Activated CD8-positive, alpha-beta T cell treated with anti-CD3 and anti-CD28 coated beads, Interleukin-2, amount 10 ng/mL, durations not matched to agents 7 days and 5 days (primary cell): Measurements from ENCODE around the gene KDM7A. TPM values are rescaled to one million over a fixed set of nuclear protein-coding genes. Genes with fewer than 3 reads are reported as not detected.
"Not testable (repeated sequence)": the region's sequence is repeated elsewhere in the genome, so short reads cannot be mapped to it uniquely, and the experiment has no call there.

ENCODE experiments used
- ATAC-seq: fragments of 150-1000 bp; cut with Tn5 transposase; one replicate; pipeline ENCODE4 v1.10.0; 2021; ENCODE audit warnings: moderate library complexity
- CTCF ChIA-PET: fragments of 350-600 bp; sonication (Branson Sonifier 250); formaldehyde crosslinking; loops from one replicate; lab custom pipeline; 2021; ENCODE audit warnings: antibody characterized with exemption; lab: Charles Lee
- POLR2A ChIA-PET: fragments of 350-600 bp; sonication (Branson Sonifier 250); formaldehyde crosslinking; loops from one replicate; lab custom pipeline; 2021; ENCODE audit warnings: antibody characterized with exemption; lab: Charles Lee
- DNase-seq: peaks from one replicate; pipeline ENCODE4 v3.0.0-alpha.2; 2020
- H3K27ac Mint-ChIP-seq: one replicate; pipeline ENCODE4 v1.8.0; 2021; ENCODE audit warnings: mild to moderate bottlenecking, mixed read lengths
- H3K27me3 Mint-ChIP-seq: one replicate; pipeline ENCODE4 v1.8.0; 2021; ENCODE audit warnings: low read depth, mixed read lengths
- H3K36me3 Mint-ChIP-seq: one replicate; pipeline ENCODE4 v1.8.0; 2021; ENCODE audit warnings: low read depth, mixed read lengths
- H3K4me1 Mint-ChIP-seq: one replicate; pipeline ENCODE4 v1.8.0; 2021; ENCODE audit warnings: low read depth, mixed read lengths
- H3K4me3 Mint-ChIP-seq: one replicate; pipeline ENCODE4 v1.8.0; 2021; ENCODE audit warnings: mild to moderate bottlenecking, mixed read lengths
- H3K9me3 Mint-ChIP-seq: one replicate; pipeline ENCODE4 v1.8.0; 2022; ENCODE audit warnings: mixed read lengths; ENCODE audit not compliant: insufficient read depth
- total RNA-seq, 2 experiments: library from RNA; stranded (reverse); gene quantifications; one replicate each; pipeline ENCODE4 v1.2.3, GENCODE V29; 2021

The KDM7A gene
- total RNA-seq, 2 experiments from 2014 or later, result 3.9 to 4.1 TPM

- POLR2A ChIA-PET, result interaction anchor here (0.6 to 1.3 kb wide), 5 partner anchors 9 to 164 kb away, joined by 3 to 8 read pairs (median 5); partner anchors contain the start of gene KDM7A
- Mint-ChIP-seq H3K27ac (peak overlapping the region; percentile 75), H3K4me3 (no peak overlapping the region), H3K9me3 (peaks cover 9% of the 10 kb centered on the region), H3K27me3 (no peaks in the 10 kb centered on the region), H3K4me1 (peaks cover 56% of the 10 kb centered on the region), H3K36me3 (peaks cover 2% of the 10 kb centered on the region)
- peak; percentile 54 for ATAC-seq
- DNase-seq, result peak; percentile 27
- CTCF ChIA-PET, result interaction anchor here (0.8 to 1.6 kb wide), 2 partner anchors 18 to 35 kb away, joined by 3 to 4 read pairs; partner anchors contain the start of gene KDM7A
Measured at GRCh38 chr7:140212100-140212881, 35.5 kb upstream of the KDM7A start.

GRCh38 chr7:140211698-140212097 is 34.9 kb upstream of the KDM7A start:
- no peak for DNase-seq
- POLR2A ChIA-PET, result interaction anchor here (1.0 to 1.3 kb wide), 3 partner anchors 35 to 164 kb away, joined by 3 to 8 read pairs (median 3); partner anchors contain the start of gene KDM7A
- H3K9me3 Mint-ChIP-seq, result peaks cover 9% of the 10 kb centered on the region
- H3K27me3 Mint-ChIP-seq, result no peaks in the 10 kb centered on the region
- ATAC-seq, result no peak
- peaks cover 56% of the 10 kb centered on the region for H3K4me1 Mint-ChIP-seq
- H3K36me3 Mint-ChIP-seq, result peaks cover 2% of the 10 kb centered on the region
- CTCF ChIA-PET, result no interaction called here
- H3K4me3 Mint-ChIP-seq, result no peak overlapping the region
- H3K27ac Mint-ChIP-seq, result peak overlapping the region; percentile 75

GRCh38 chr7:140209866-140210609 is 33.3 kb upstream of the KDM7A start:
- Mint-ChIP-seq H3K4me3 (no peak overlapping the region), H3K27me3 (no peaks in the 10 kb centered on the region), H3K9me3 (peaks cover 1% of the 10 kb centered on the region), H3K27ac (peak overlapping the region; percentile 68), H3K4me1 (peaks cover 47% of the 10 kb centered on the region), H3K36me3 (no peaks in the 10 kb centered on the region)
- ChIA-PET CTCF (interaction anchor here (1.3 to 1.4 kb wide), 2 partner anchors 10 to 11 kb away, joined by 3 to 4 read pairs; no protein-coding TSS in a partner anchor), POLR2A (interaction anchor here (0.7 to 2.1 kb wide), 5 partner anchors 16 to 44 kb away, joined by 3 to 9 read pairs (median 4); no protein-coding TSS in a partner anchor)
- peak; percentile 69 for DNase-seq
- ATAC-seq, result peak; percentile 78

GRCh38 chr7:140206616-140207389 is 30.0 kb upstream of the KDM7A start:
- no peak for ATAC-seq
- H3K4me1 Mint-ChIP-seq, result peaks cover 21% of the 10 kb centered on the region

GRCh38 chr7:140205600-140205999 is 28.8 kb upstream of the KDM7A start:
- Mint-ChIP-seq H3K27ac (no peak overlapping the region), H3K4me1 (peaks cover 14% of the 10 kb centered on the region), H3K36me3 (no peaks in the 10 kb centered on the region), H3K27me3 (peaks cover 2% of the 10 kb centered on the region), H3K4me3 (no peak overlapping the region), H3K9me3 (peaks cover 10% of the 10 kb centered on the region)
- no peak for DNase-seq
- ChIA-PET CTCF (no interaction called here), POLR2A (no interaction called here)
- ATAC-seq, result no peak

More at GRCh38 chr7:140206616-140207389, 30.0 kb upstream of the KDM7A start:
- DNase-seq, result no peak
- ChIA-PET CTCF (interaction anchor here (0.5 to 1.3 kb wide), 2 partner anchors 84 to 306 kb away, joined by 3 read pairs; no protein-coding TSS in a partner anchor), POLR2A (no interaction called here)
- H3K9me3 Mint-ChIP-seq, result peaks cover 10% of the 10 kb centered on the region
- H3K27ac Mint-ChIP-seq, result no peak overlapping the region
- H3K36me3 Mint-ChIP-seq, result no peaks in the 10 kb centered on the region
- H3K27me3 Mint-ChIP-seq, result peaks cover 2% of the 10 kb centered on the region
- H3K4me3 Mint-ChIP-seq, result no peak overlapping the region

GRCh38 chr7:140203556-140203955 is 26.8 kb upstream of the KDM7A start:
- DNase-seq, result no peak
- Mint-ChIP-seq H3K27ac (no peak overlapping the region), H3K9me3 (peaks cover 10% of the 10 kb centered on the region), H3K27me3 (peaks cover 2% of the 10 kb centered on the region), H3K4me3 (no peak overlapping the region), H3K4me1 (no peaks in the 10 kb centered on the region), H3K36me3 (no peaks in the 10 kb centered on the region)
- CTCF ChIA-PET, result no interaction called here
- ATAC-seq, result no peak
- POLR2A ChIA-PET, result interaction anchor here (0.6 to 0.7 kb wide), 2 partner anchors 9 to 120 kb away, joined by 3 to 5 read pairs; no protein-coding TSS in a partner anchor

GRCh38 chr7:140202942-140203341 is 26.2 kb upstream of the KDM7A start:
- POLR2A ChIA-PET, H3K27ac Mint-ChIP-seq, CTCF ChIA-PET, H3K4me3 Mint-ChIP-seq, H3K4me1 Mint-ChIP-seq, H3K36me3 Mint-ChIP-seq, ATAC-seq, DNase-seq, H3K27me3 Mint-ChIP-seq: not testable (repeated sequence)
- H3K9me3 Mint-ChIP-seq, result peaks cover 10% of the 10 kb centered on the region

GRCh38 chr7:140201393-140201792 is 24.6 kb upstream of the KDM7A start:
- Mint-ChIP-seq H3K27me3 (peaks cover 2% of the 10 kb centered on the region), H3K27ac (no peak overlapping the region), H3K36me3 (no peaks in the 10 kb centered on the region), H3K4me1 (no peaks in the 10 kb centered on the region), H3K9me3 (peaks cover 10% of the 10 kb centered on the region), H3K4me3 (no peak overlapping the region)
- ChIA-PET POLR2A (no interaction called here), CTCF (interaction anchor here (1.4 kb wide), 1 partner anchor 18 kb away, joined by 3 read pairs; no protein-coding TSS in a partner anchor)
- no peak for ATAC-seq
- DNase-seq, result no peak

GRCh38 chr7:140200061-140200989 is 23.5 kb upstream of the KDM7A start:
- ATAC-seq, result no peak
- DNase-seq, result no peak
- ChIA-PET CTCF (interaction anchor here (0.9 to 1.4 kb wide), 3 partner anchors 8 to 17 kb away, joined by 3 to 4 read pairs (median 4); no protein-coding TSS in a partner anchor), POLR2A (no interaction called here)
- H3K27me3 Mint-ChIP-seq, result peaks cover 2% of the 10 kb centered on the region
- peaks cover 10% of the 10 kb centered on the region for H3K9me3 Mint-ChIP-seq
- H3K4me3 Mint-ChIP-seq, result no peak overlapping the region
- H3K36me3 Mint-ChIP-seq, result no peaks in the 10 kb centered on the region
- H3K27ac Mint-ChIP-seq, result no peak overlapping the region
- H3K4me1 Mint-ChIP-seq, result peaks cover 7% of the 10 kb centered on the region

- Mint-ChIP-seq H3K4me3 (no peak overlapping the region), H3K27ac (no peak overlapping the region), H3K27me3 (no peaks in the 10 kb centered on the region), H3K4me1 (peaks cover 7% of the 10 kb centered on the region), H3K9me3 (no peaks in the 10 kb centered on the region), H3K36me3 (no peaks in the 10 kb centered on the region)
- CTCF ChIA-PET, result interaction anchor here (1.6 kb wide), 1 partner anchor 20 kb away, joined by 5 read pairs; no protein-coding TSS in a partner anchor
- ATAC-seq (no peak), DNase-seq (no peak)
- POLR2A ChIA-PET, result no interaction called here
Measured at GRCh38 chr7:140197938-140198337, 21.2 kb upstream of the KDM7A start.
